Ascending aorta (tissue), 2 donors: ENCODE data around the gene QSOX1. TPM values are rescaled to one million over a fixed set of nuclear protein-coding genes. Genes with fewer than 3 reads are reported as not detected.

Experiments
- DNase-seq, 2 donors: peaks; one replicate each; pipeline ENCODE4 v3.0.0-alpha.2; 2019; ENCODE audit warnings: low spot score in 2 of 2
- H3K27ac ChIP-seq, 2 donors: fragments of 200-600 bp; sonication (generic); one replicate each; pipeline ENCODE4 v1.5.1; 2016 to 2017; ENCODE audit warnings: mild to moderate bottlenecking in 1 of 2
- H3K27me3 ChIP-seq: fragments of 200-600 bp; sonication (generic); one replicate; pipeline ENCODE4 v1.5.1; 2017
- H3K36me3 ChIP-seq, 2 donors: fragments of 200-600 bp; sonication (generic); one replicate each; pipeline ENCODE4 v1.5.1; 2016
- H3K4me1 ChIP-seq, 2 donors: fragments of 200-600 bp; sonication (generic); one replicate each; pipeline ENCODE4 v1.5.1; 2016 to 2017; ENCODE audit warnings: mild to moderate bottlenecking in 1 of 2
- H3K4me3 ChIP-seq, 2 donors: fragments of 200-600 bp; sonication (generic); one replicate each; pipeline ENCODE4 v1.5.1; 2016 to 2017; ENCODE audit warnings: mild to moderate bottlenecking in 1 of 2
- H3K9me3 ChIP-seq, 2 donors: fragments of 200-600 bp; sonication (generic); one replicate each; pipeline ENCODE4 v1.5.1; 2016
- intact Hi-C: fragments of 100-400 bp; cut with DNase I; formaldehyde crosslinking; loops from one replicate; pipeline ENCODE4 v1.15.1; 2023
- total RNA-seq: library from RNA; depleted of rRNA; stranded (reverse); fragments of >200 nt; gene quantifications from one replicate; pipeline ENCODE4 v1.1.0, GENCODE V29; 2016
- TF ChIP-seq, protein P1 (sequence below), 3 experiments: fragments of 200-600 bp in 2 of 3; fragments of 450-650 bp in 1 of 3; sonication (generic) in 2 of 3; IDR thresholded peaks; one replicate each; pipeline ENCODE4 v1.5.1; 2016 to 2019; ENCODE audit warnings: antibody characterized with exemption in 3 of 3, mild to moderate bottlenecking in 1 of 3, moderate library complexity in 1 of 3

QSOX1 gene
- total RNA-seq, 1 donor from 2014 or later = 200 TPM

DNA sequence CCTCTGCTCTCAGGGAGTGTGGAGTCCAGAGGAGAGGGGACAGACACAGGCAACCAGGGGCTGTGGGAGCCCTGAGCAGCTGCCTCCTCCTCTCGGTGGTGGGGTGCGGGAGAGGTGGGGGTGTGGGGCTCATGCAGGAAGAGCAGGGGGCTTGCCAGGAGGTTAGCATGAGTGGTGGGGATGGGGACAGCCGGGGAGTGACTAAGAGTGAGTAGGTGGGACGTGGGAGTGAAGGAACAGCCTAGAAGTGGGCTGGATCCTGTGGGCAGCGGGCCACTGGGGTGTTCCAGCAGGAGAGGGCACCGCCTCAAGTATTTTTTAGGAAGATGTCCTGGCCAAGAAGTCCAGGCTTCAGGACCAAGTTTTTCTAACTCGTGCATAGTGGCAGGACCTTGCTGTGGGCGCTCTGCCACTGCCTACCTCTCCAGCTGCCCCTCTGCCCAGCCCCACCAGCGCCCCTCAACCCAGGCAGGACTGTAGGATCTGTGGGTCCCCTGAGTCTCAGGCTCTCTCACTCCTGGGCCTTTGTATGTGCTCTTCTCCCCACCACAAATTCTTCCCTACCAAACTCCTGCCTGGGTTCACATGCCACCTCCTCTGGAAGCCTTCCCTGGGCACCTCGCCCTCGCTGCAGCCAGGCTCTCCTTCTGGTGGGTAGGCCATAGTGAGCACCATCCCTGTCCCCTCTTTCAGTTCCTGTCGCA, 56.6 kb downstream of the QSOX1 start:
- DNase-seq = no peak
- H3K27ac ChIP-seq = no peak overlapping the region
- H3K9me3 ChIP-seq = no peaks in the 10 kb centered on the region
- H3K4me1 ChIP-seq = no peaks in the 10 kb centered on the region
- no peaks in the 10 kb centered on the region for H3K36me3 ChIP-seq
- no peak overlapping the region for H3K4me3 ChIP-seq
- intact Hi-C loops = no loop called here
- TF ChIP-seq, protein P1, sequence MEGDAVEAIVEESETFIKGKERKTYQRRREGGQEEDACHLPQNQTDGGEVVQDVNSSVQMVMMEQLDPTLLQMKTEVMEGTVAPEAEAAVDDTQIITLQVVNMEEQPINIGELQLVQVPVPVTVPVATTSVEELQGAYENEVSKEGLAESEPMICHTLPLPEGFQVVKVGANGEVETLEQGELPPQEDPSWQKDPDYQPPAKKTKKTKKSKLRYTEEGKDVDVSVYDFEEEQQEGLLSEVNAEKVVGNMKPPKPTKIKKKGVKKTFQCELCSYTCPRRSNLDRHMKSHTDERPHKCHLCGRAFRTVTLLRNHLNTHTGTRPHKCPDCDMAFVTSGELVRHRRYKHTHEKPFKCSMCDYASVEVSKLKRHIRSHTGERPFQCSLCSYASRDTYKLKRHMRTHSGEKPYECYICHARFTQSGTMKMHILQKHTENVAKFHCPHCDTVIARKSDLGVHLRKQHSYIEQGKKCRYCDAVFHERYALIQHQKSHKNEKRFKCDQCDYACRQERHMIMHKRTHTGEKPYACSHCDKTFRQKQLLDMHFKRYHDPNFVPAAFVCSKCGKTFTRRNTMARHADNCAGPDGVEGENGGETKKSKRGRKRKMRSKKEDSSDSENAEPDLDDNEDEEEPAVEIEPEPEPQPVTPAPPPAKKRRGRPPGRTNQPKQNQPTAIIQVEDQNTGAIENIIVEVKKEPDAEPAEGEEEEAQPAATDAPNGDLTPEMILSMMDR (IDR thresholded peaks at IDR 0.05) = no peak
- no peaks in the 10 kb centered on the region for H3K27me3 ChIP-seq

GRCh38 chr1:180211860-180212229, 57.2 kb downstream of the QSOX1 start:
- TF ChIP-seq, protein P1 (IDR thresholded peaks at IDR 0.05) = no peak
- H3K36me3 ChIP-seq = no peaks in the 10 kb centered on the region
- H3K4me1 ChIP-seq = no peaks in the 10 kb centered on the region
- no peak overlapping the region for H3K4me3 ChIP-seq
- intact Hi-C loops = no loop called here
- no peaks in the 10 kb centered on the region for H3K9me3 ChIP-seq
- H3K27ac ChIP-seq = no peak overlapping the region
- no peak for DNase-seq
- H3K27me3 ChIP-seq = no peaks in the 10 kb centered on the region

GRCh38 chr1:180213401-180214170, 58.9 kb downstream of the QSOX1 start:
- Histone ChIP-seq H3K4me1 (no peaks in the 10 kb centered on the region), H3K9me3 (no peaks in the 10 kb centered on the region), H3K36me3 (no peaks in the 10 kb centered on the region), H3K4me3 (no peak overlapping the region), H3K27me3 (no peaks in the 10 kb centered on the region), H3K27ac (no peak overlapping the region)
- no peak for DNase-seq
- TF ChIP-seq, protein P1 (IDR thresholded peaks at IDR 0.05) = no peak
- intact Hi-C loops = no loop called here

GRCh38 chr1:180215856-180216625, 61.4 kb downstream of the QSOX1 start:
- DNase-seq = no peak
- no peaks in the 10 kb centered on the region for H3K36me3 ChIP-seq
- H3K4me3 ChIP-seq = no peak overlapping the region
- no peaks in the 10 kb centered on the region for H3K27me3 ChIP-seq
- intact Hi-C loops = no loop called here
- TF ChIP-seq, protein P1 (IDR thresholded peaks at IDR 0.05) = no peak
- no peaks in the 10 kb centered on the region for H3K9me3 ChIP-seq
- no peak overlapping the region for H3K27ac ChIP-seq
- no peaks in the 10 kb centered on the region for H3K4me1 ChIP-seq

GRCh38 chr1:180217006-180217405, 62.3 kb downstream of the QSOX1 start:
- no peaks in the 10 kb centered on the region for H3K36me3 ChIP-seq
- intact Hi-C loops = no loop called here
- H3K4me1 ChIP-seq = no peaks in the 10 kb centered on the region
- H3K9me3 ChIP-seq = no peaks in the 10 kb centered on the region
- H3K4me3 ChIP-seq = no peak overlapping the region
- H3K27me3 ChIP-seq = no peaks in the 10 kb centered on the region
- no peak overlapping the region for H3K27ac ChIP-seq
- TF ChIP-seq, protein P1 (IDR thresholded peaks at IDR 0.05) = no peak
- no peak for DNase-seq
